ENCODE measurements around the gene CNPY1.
"Not testable (repeated sequence)": the region's sequence is repeated elsewhere in the genome, so short reads cannot be mapped to it uniquely, and the experiment has no call there.

Gene CNPY1

DNA sequence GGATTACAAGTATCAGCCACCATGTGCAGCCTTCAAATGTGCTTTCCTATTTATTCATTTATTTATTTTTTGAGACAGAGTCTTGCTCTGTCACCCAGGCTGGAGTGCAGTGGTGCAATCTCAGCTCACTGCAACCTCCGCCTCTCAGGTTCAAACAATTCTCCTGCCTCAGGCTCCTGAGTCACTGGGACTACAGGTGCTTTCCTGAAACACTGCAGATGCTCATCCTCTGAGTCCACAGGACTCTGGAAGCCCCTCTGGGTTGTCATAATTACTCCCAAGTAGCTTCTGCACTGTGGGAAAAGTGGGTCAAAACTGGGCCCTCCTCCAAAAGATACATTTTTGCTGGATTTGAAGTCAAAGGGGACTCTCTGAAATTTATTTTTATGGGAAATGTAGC, at the start of gene CNPY1:
CNPY1 (minus strand) TSS at position 111 of the 400 bp plus-strand sequence. CDS start 630 bp downstream, outside the sequence.
- not testable (repeated sequence) for DNase-seq (ENCODE audit: low read depth in 3 of 3)

DNA sequence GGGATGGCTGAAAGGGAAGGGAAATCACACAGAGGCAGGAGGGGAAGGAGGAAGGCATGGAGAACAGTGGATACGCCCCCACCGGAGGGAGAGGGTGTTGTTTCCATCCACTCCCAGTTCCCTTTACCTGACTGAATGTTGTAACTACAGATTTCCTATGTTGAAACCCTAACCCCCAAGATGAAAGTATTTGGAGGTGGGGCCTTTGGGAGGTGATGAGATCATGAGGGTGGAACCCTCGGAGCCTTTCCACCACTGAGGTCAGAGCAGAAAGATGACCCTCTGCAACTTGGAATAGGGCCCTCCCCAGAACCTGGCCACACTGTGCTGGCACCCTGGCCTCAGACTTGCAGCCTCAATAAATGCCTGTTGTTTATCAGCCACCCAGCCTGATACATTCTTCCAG, 48.6 kb upstream of the CNPY1 start:
- no peak for DNase-seq (ENCODE audit: low read depth in 3 of 3)

DNA sequence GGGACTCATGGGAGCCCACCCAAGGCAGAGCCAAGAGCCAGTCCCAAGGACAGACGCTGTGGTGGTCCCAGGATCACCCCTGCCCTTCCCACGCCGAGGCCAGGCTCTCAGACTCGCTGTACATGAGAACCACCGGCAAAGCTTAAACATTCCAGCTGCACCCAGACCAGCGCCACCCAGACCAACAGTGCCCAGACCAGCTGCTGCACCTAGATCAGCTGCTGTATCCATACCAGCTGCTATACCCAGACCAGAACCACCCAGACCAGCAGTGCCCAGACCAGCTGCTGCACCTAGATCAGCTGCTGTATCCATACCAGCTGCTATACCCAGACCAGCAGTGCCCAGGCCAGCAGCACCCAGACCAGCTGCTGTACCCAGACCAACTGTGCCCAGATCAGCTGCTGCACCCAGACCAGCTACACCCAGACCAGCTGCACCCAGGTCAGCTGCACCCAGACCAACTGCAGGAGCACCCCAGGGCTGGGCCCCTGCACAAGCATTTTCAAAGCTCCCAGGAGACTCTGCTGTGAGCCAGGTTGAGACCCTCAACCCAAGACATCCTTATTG, 47.9 kb upstream of the CNPY1 start:
- DNase-seq (ENCODE audit: low read depth in 3 of 3): no peak

DNA sequence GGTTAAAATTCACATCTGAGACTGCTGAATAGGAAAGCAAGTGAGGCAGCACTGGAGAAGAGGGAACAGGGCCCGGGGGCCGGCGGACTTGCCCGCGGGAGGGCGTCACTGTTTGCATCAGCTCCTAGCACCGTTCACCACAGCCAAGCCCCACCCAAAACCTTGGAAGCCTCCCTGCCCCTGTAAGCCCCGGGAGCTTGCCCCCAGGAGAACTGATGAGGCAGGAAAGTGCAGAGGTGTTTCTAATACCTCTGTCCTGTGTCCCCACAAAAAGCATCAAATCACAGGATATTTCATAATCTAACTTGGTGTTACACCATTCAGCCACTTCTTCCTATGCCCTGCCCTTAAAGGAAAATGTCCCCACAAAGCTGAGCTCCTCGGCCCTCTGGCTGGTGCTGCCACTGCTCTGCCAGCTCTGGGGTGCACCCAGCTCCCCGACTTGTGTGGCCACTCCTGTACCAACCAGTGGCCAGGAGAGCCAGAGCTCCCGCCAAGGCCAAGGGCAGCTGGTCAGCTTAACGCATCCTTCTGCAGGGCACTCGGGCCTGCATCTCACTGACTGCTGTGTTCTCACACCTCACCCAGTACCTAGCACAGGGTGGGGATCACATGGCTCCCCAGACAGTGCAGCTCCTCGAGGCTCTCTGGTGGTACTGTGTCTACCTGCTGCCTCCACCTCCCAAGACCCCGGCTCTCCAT, 47.3 kb upstream of the CNPY1 start:
- no peak for DNase-seq (ENCODE audit: low read depth in 3 of 3)

DNA sequence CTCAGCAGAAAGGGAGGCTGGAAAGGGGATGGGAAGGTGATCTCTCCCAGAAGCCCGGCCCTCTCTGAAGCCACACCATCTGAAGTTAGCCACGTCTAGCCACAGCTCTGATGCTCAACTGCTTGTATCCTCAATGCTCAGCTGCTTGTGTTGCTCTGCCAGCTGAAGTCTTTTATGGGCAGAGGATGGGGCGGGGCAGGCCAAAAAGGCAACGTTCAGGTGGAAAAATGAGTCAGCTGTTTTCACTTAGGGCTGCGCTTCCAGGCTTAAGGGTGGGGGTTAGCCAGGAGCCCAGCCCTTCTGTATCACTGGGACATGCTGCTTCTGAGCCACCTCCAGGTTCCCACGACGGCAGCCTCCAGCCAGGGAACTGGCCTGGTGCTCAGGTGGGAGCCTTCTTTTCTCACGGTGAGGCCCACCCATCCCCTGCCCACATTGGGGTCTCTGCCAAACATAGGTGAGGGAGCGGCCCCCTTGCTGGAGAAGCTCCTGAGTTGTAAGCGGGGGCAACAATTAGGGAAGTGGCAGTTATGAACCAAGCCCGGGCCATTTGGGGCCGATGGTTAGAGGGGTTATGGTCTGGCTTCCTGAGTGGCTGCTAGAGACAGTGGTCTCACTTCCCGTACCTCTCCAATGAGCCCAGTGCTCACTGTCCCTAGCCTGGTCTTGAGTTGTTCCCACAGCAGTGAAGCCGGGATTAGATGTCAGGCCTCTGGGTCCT, 44.9 kb upstream of the CNPY1 start:
- DNase-seq (ENCODE audit: low read depth in 3 of 3): no peak

DNA sequence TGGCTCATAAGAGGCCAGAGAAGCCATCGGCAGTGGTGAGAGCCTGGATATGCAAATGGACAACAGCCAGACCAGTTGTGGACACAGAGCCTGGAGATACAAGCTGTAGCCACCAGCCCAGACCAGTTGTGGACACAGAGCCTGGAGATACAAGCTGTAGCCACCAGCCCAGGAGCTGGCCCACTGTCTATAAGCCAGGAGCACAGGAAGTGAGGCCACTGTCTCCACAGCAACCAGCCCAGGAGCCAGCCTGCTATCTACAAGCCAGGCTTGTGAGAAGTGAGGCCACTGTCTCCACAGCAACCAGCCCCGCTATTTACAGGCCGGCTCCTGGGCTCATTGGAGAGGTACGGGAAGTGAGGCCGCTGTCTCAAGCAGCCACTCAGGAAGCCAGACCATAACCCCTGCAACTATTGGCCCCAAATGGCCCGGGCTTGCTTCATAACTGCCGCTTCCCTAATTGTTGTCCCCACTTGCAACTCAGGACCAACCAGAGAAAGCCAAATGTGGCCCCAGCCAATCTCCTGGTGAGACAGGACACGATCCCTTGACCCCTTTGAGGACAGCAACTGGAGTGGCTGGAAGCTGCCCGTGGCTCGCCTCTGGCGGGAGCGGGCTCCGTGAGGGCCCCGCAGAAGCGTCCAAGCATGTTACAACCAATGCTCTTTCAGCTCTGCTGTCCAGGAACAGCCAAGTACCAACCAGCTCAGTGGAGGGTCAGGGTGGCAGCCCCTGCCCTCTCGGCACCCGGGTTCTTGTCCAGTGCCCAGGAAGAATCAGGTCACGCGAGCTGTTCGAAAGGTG, 44.1 kb upstream of the CNPY1 start:
- no peak for DNase-seq (ENCODE audit: low read depth in 3 of 3)

DNA sequence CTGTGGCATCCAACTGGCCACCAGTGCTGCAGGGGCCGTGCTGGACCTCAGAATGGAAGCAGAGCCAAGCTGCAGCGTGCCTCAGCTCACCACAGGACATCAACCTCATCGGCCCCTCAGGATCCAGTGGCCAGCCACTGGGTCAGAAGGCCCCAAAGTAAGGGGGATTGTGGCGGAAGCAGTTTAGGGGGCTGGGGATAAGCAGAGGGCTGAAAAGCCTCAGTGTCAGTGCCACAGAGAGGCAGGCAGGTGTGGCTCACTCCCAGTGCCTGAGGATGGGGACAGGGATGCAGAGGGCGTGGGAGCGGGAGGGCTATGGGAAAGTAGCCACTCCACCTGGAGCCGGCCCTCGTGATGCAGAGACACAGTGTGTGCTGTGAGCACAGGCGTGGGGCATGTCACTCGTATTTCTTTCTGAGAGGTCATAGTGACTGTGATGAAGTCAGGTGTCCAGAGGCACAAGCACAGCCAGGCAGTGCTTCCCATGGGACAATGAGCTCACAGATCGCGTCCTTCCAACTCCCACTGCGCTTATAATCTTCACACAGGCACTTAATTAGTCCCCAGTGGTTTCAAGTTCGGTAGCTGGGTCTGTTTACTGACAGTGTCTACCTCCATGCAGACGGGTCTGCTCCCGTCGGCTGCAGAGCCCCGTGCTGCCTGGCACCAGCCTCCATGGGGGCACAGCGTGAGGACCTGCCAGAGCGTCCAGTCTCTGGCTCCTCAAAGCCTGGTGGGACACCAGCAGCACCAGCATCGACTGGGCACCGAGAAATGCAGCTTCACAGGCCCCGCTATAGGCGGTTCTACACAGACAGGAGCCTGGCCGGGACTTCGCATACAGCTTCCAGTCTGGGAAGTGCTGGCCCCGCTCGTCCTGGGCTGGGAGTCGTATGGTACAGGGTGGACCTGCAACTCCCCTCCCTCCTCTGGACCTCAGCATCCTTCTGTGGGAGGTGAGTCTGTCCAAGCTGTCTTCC, 42.9 kb upstream of the CNPY1 start:
- DNase-seq (ENCODE audit: low read depth in 3 of 3): no peak

DNA sequence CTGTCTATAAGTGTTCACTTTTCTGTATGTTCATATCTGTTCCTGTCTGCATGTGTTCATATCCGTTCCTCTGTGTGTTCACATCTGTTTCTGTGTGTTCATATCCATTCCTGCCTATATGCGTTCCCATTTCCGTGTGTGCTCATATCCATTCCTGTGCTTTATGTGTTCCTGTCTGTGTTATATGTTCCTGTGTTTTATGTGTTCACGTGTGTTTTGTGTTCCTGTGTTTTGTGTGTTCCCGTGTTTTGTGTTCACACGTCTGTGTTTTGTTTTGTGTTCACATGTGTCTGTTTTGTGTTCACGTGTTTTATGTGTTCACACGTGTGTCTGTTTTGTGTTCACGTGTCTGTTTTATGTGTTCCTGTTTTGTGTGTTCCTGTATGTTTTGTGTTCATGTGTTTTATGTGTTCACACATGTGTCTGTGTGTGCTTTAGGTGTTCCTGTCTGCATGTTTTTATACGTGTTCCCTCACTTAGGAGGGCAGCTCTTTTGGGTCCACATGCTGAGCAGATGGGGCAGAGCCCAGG, 42.2 kb upstream of the CNPY1 start:
- DNase-seq (ENCODE audit: low read depth in 3 of 3): no peak

DNA sequence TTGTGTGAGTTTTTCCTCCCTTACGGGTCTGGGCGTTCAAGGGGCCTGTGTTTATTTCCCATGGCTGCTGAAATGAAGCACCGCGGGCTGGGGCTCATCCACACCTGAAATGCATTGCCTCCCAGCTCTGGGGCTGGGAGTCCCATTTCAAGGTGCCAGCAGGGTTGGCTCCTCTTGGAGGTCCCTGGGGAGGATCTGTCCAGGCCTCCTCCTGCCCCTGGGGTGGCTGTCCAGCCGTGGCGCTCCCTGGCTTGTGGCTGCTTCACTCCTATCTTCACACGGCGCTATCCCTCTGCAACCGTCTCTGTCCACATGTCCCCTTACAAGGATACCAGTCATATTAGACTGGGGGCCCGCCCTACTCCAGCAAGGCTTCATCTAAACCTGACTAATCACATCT, 41.1 kb upstream of the CNPY1 start:
- no peak for DNase-seq (ENCODE audit: low read depth in 3 of 3)

DNA sequence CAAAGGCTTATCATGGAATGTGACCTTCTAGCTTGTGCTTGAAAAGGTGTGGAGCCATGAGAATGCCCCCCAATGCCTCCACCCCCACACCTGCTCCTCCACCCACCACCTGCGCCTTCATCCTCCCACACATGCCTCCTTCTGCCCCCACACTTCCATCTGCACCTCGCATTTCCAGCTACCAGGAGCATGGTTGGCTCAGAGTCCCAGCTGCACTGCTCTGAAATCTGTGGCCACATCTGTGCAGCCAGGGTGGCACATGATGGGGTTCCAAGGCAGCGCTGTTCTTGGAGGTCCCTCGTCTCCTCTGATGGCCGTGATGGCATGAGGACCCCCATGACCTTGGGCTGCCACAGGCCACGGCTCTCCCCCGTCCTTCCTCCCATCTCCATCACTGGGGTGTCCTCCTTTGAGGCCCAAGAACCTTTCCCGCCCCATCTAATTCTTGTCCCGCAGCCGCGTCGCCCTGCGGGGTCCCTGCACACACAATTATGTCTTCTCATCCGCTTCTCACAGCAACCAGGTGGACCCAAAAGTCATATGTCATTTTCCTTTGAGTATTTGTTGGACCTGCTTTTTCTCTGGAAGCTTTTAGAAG, 40.6 kb upstream of the CNPY1 start:
- no peak for DNase-seq (ENCODE audit: low read depth in 3 of 3)

DNA sequence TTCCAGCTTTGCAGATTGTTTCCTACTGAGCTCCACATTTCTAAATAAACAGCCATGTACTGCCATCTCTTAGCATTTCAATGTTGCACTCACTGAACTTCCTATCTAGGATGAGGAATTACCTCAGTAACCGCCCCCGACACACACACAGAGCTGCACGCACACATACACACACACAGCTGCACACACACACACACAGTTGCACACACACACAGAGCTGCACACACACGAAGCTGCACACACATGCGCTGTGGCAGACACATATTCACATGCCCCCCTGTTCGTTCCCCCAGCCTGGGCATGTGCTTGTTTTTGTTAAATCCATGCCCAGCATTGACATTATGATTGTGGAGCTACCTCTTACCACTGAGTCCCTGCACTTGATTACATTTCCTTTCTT, 39.6 kb upstream of the CNPY1 start:
- no peak for DNase-seq (ENCODE audit: low read depth in 3 of 3)

DNA sequence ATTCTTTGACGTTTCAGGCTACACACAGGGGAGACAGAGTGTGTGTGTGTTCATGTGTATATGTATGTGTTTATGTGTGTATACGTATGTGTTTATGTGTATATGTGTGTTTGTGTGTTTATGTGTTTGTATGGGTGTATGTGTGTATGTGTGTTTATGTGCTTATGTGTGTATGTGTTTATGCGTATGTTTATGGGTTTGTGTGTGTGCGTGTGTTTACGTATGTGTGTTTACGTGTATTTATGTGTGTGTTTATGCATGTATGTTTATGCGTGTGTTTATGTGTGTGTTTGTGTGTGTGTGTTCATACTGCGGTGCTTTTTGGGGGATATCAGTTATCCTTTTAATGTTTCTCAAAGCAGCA, 39.2 kb upstream of the CNPY1 start:
- DNase-seq (ENCODE audit: low read depth in 3 of 3): no peak

DNA sequence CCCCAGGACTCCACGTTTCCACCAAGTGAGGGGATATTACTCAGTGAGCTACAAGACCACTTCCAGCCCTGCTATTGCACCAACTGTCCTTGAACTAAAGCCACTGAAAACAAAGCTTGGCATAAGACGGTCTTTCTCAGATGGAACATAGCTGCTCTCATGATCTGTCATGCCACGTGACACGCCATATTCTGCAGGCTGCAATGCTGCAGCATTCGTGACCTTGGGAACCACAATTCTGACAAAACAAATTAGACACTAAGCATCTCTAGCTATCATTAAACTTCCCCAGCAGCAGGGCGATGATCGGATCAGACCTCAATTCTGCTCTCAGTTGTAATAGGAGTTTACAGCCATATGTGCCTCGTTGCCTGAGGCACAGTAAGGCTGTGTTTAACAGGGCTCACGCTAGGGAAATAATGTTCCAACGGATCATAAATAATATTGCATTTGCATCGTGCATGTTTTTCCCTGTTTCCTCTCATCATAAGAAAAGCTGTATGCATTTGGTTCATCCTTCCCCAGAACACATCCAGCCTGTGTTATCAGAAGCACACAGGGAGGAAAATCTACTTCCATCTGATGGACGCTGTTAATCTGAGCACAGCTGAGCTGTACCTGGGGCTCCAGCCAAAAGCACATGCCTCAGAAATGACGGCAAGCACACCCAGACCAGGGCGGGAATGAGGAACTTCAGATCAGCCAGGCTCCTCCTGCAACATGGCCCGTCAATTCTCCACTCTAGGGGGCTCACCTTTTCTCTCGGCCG, 38.6 kb upstream of the CNPY1 start:
- no peak for DNase-seq (ENCODE audit: low read depth in 3 of 3)

DNA sequence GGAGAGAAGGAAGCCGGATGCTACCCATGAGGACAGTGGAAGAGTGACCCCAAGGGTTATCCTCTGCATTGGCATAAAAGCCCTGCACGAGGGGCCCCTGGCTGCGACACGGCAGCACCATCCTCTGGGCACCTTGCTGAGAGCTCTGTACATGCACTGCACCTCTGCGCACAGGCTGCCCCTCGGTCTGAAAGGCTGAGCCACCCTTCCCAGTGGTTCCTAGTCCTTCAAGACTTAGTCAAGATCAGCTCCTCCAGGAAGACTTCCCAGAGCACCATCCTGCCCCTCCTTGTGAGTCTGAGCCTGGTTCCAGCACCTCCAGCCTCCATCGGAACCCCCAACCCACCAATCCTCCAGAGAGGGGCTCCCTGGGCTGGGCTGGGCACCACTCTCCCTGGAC, 37.9 kb upstream of the CNPY1 start:
- DNase-seq (ENCODE audit: low read depth in 3 of 3): no peak

DNA sequence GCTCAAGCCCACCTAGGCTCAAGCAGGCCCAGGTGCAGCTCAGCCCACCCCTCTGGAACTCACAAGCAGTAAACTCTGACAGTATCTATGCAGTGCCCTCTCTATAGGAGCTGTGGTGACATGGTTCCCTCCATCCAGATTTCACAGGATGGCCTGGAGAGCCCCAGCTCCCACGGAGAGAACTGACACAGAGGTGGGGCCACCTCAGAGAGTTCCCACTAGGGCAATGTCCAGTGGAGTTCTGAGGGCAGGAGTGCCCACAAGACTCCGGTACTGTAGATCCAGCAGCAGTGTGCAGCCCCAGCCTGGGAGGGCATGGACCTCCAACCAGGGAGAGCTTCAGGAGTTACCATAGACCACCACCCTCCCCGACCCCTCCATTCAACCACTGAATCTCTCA, 37.3 kb upstream of the CNPY1 start:
- no peak for DNase-seq (ENCODE audit: low read depth in 3 of 3)

DNA sequence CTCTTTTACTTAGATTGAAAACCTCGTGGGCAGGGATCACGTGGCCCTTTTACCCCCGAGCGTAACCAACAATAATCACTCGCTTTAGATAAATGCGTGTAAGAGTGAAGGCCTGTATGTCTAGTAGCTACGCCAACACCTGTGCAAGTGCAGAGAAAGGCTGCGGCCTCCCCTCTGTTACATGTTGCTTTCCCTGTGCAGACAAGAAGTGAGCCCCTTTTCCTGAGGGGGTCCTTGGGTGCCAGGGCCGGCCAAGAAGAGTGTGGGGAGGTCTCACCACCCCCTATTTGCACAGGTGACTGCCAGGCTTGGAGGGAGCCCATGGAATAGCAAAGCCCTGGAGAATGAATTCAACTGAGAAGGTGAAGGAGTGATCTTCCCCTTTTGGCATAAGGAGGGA, 35.6 kb upstream of the CNPY1 start:
- DNase-seq (ENCODE audit: low read depth in 3 of 3): no peak

DNA sequence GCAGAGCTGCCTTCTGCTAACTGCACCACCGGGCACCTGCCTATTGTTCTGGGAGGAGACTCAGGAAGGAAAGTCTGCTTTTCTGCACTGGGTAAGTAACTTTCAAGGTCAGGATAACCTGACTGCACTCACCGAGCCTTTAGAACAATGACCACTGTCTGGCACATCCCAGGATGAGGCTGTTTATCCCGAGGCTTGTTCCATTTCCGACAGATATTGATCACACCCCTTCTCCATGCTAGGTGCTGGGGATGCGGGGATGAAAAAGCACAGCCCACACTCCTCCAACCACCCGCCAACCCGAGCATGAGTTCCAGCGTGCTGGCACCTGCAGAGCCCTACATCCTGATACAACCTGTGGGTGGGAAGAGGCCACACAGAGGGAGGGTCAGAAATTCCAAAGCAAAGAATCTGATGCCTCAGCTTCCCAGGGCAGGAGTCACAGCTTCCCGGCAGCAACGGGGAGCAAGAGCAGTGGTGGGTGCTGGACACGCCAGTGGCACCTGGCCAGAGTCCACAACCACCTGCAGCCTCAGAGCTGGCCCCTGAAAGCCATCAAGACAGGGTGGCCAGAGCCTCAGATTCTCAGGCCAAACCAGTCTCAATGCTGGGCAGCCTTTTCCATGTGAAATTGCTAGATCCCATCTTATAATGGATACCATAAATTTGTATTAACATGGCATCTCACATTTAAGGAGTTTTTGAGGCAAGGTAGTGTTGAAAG, 34.9 kb upstream of the CNPY1 start:
- no peak for DNase-seq (ENCODE audit: low read depth in 3 of 3)

DNA sequence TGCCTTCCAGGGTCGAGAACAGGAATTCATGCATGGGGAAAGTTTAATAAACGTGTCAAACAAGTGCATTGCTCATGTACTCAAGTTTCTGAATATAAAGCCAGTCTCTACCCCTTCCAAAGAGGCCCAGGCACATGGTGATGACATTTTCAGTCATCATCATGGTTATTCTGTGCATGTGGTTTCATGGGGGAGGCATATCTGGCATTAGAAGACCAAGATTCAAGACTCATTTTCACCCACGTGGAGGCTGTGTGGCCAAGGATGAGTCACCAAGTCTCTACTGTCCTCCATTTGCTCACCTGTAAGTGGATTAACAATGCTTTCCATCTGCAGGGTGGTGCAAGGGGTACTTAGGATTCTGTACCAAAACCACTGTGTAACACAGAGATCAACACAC, 34.0 kb upstream of the CNPY1 start:
- peak in 1 of 3 experiments; percentile 46 for DNase-seq (ENCODE audit: low read depth in 3 of 3)

DNA sequence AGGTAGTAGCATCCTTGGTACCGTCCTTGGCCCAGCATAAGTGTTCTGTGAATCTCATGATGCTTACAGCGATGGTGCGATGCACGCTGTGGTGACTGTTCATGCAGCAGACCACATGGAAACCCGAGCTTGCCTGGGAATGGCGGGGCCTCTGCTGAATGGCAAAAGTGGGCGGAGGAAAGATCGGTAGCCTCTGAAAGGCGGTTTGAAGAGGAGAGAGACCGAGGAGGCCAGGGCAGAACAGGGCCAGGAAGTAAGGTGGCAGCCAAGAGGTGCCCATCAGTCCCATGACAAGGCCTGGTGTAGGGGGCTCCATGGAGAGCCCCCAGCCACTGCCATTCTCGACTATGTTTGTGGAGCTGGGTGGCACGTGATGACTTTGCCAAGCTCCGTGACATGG, 33.2 kb upstream of the CNPY1 start:
- no peak for DNase-seq (ENCODE audit: low read depth in 3 of 3)

Data from stimulated activated CD4-positive, alpha-beta T cell treated with anti-CD3 and anti-CD28 coated beads, TNF-alpha, amount 100 ng/mL, for 24 hours (primary cell).